Measurements from ENCODE around the gene MRPL43.

DNA sequence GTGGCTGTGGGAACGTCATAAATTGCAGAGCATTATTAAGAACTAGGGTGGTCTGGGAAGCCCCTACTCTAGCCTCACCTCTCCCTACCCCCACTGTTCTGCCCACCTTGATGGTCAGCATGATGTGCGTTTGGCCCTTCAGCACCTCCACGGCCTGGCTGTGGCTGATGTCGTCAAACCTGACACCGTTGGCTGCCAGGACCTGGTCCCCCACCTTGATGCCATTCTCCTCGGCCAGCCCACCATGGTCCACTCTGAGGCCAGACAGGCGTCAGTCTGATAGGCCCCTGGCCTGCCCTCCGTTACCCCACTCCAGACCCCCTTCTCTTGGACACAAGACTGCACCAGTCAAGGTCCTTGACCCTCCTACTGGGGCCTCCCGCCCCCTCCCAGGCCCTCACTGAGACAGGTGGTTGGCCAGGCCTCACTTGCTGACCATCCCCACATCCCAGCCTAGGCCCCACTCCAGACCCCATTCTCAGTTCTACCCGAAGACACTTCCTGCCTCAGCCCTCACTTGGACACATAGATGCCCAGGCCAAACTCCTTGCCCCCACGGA is 34.5 kb upstream of the MRPL43 start:
- TF ChIP-seq POLR2AphosphoS5 (IDR thresholded peaks at IDR 0.05; ENCODE audit: insufficient read depth in 1 of 2, low read depth in 1 of 2), result no peak
- no peak for TF ChIP-seq POLR2A (IDR thresholded peaks at IDR 0.05)

Data from vagina (tissue), 2 donors.